NCI-H1930 (cell line): ENCODE measurements around the gene FLT4.
A peak's percentile ranks its signal among the peaks of the same experiment; 100 is the strongest.
"Not testable (repeated sequence)": the region's sequence is repeated elsewhere in the genome, so short reads cannot be mapped to it uniquely, and the experiment has no call there.

Experiments used
- DNase-seq, 2 experiments: peaks; one replicate each; lab custom pipeline; 2025; lab: John Stamatoyannopoulos, UW

The FLT4 gene

DNA sequence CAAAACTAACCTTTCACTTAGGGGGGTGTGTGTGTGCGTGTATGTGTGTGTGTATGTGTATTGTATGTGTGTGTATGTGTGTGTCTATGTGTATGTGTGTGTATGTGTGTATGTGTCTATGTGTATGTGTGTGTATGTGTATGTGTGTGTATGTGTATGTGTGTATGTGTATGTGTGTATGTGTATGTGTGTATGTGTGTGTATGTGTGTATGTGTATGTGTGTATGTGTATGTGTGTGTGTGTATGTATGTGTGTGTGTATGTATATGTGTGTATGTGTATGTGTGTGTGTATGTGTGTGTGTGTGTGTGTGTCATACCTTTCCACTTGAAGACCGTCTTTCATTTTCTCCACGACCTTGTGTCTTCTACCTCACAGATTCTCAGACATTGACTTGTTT, 20.8 kb upstream of the FLT4 start:
- DNase-seq: no peak

DNA sequence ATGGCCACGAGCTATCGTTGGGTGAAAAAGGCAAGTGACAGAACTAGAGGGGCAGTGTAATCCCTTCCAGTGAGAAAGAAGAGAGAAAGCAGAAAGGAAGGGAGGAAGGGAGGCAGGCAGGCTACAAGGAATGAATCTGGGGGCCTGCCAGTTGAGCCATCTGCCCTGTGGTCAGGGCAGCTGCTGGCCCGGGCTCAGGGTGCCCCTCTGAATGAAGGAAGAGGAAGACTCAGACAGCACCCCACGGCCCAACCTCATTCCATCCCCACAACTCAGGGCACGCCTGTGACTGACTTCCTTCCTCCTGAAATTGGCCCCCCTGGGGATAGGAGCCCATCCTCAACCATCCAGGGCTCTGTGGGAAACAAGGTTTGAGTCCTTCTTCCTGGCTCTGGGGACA, 20.3 kb upstream of the FLT4 start:
- no peak for DNase-seq

DNA sequence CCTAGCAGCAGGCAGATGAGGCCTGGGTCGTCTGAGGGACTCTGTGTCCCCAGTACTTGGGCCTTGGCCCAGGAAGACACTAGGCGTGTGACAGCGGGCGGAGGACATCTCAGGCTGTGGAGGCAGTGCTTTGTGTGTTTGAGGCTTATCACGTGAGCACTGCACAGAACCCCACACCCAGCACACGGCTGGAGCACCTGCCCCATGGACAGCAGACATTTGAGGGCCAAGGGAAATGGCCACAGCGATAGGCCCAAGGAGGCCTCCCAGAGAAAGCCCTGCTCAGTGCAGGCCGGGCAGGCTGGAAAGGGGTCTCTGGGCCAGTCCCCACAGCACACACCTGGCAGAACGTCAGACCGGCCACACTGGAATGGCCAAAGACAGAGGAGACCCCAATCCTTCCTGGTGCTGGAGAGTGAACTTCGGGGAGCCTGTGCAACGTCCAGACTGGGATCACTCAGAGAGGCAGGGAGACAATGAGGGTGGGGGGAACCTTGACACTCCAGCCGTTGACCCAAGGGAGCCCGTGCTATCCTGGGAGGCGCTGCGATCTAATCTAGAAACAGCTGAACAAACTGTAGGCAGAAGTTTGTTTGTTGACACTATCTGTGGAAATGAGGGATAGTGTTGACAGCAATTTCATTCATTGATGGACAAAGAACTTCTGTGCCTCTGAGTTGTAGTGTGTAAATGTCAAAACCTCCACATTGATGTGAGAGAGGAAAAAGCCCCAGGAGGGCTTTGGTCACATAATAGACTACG, 19.6 kb upstream of the FLT4 start:
- DNase-seq: peak in 1 of 2 experiments; percentile 63

- no peak for DNase-seq
Observed at GRCh38 chr5:180666812-180667211, 17.4 kb upstream of the FLT4 start.

DNA sequence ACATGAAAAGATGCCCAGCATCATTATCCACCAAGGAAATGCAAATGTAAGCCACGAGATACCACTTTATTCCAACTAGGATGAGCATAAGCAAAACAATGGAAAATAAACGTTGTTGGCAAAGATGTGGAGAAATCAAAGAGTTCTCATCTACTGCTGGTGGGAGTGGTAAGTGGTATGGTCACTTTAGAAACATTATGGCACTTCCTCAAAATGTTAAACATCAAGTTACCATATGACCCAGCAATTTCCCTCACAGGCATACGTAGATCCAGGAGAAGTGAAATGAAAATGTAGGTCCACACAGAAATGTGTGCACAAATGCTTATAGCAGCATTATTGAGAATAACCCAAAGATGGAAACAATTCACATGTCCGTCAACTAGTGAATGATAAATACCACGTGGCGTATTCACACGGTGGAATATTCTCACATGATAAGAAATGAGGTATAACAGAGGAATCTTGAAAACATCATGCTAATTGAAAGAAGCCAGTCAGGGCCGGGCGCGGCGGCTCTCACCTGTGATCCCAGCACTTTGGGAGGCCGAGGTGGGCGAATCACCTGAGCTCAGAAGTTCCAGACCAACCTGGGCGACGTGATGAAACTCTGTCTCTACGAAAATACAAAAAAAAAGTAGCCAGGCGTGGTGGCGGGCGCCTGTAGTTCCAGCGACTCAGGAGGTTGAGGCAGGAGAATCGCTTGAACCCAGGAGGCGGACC, 16.4 kb upstream of the FLT4 start:
- no peak for DNase-seq

GRCh38 chr5:180658774-180659564, 9.6 kb upstream of the FLT4 start:
- DNase-seq: no peak

GRCh38 chr5:180655243-180655642, 5.8 kb upstream of the FLT4 start:
- not testable (repeated sequence) for DNase-seq

- no peak for DNase-seq
Observed at GRCh38 chr5:180652771-180653170, 3.4 kb upstream of the FLT4 start.

DNA sequence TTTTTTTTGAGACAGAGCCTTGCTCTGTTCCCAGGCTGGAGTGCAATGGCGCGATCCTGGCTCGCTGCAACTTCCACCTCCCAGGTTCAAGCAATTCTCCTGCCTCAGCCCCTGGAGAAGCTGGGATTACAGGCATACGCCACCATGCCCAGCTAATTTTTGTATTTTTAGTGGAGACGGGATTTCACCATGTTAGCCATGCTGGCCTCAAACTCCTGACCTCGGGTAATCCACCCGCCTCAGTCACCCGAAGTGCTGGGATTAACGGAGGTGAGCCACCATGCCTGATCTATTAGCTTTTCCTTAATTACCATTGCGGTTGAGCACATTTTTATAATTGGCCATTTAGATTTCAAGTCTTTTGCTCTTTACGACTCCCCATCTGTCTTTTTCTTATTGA, 2.9 kb upstream of the FLT4 start:
- no peak for DNase-seq

GRCh38 chr5:180648658-180649296, 623 bp downstream of the FLT4 start:
- DNase-seq: peak; percentile 15 to 28

GRCh38 chr5:180647941-180648500, 1.4 kb downstream of the FLT4 start:
- DNase-seq: no peak

GRCh38 chr5:180647465-180647864, 1.9 kb downstream of the FLT4 start:
- DNase-seq: no peak

- no peak for DNase-seq
Observed at GRCh38 chr5:180646963-180647305, 2.5 kb downstream of the FLT4 start.

GRCh38 chr5:180646289-180646962, 3.0 kb downstream of the FLT4 start:
- no peak for DNase-seq

DNA sequence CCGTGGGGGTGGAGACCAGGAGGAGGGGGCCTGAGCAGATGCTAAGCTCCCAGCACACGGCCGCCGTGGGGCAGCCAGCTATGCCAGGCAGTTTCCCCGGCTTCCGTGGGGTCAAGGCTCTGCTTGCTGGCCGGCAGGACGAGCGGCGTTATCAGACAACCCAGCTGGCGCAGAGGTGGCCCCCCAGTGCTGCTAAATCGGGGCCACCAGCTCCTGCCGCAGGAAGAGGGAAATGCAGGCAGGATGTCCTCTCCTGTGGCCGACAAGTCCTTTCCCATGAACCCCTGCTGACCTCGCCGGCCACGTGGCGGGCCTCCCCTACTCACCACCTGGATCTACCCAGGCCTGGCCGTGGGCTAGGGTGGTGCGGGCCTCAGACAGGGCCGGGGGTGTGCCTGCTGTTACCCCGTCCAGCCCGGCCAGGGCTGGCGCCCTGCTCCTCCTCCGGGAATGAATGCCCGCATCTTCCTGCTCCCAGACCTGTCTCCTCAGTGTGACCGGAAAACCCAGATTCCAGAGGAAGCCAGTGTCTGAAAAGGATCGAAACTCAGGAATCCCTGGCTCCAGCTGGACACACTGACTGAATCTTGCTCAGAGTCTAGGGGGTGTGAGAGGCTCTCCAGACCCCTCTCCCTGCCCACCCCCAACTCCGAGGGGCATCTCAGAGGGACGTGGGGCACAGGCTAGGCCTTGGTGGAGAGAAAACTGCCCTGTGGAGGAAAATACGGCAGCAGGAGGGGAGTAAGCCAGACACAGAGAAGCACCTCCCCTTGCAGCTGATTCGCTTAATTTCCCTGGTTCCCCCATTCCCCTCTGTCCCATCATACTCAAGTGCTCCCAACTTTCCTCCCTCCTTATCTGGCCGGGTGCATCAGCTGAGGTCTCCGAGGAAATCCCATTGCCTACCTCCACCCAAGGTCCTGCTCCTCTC, 3.9 kb downstream of the FLT4 start:
- no peak for DNase-seq

GRCh38 chr5:180644825-180645273, 4.6 kb downstream of the FLT4 start:
- no peak for DNase-seq

GRCh38 chr5:180644129-180644824, 5.1 kb downstream of the FLT4 start:
- DNase-seq: no peak

DNA sequence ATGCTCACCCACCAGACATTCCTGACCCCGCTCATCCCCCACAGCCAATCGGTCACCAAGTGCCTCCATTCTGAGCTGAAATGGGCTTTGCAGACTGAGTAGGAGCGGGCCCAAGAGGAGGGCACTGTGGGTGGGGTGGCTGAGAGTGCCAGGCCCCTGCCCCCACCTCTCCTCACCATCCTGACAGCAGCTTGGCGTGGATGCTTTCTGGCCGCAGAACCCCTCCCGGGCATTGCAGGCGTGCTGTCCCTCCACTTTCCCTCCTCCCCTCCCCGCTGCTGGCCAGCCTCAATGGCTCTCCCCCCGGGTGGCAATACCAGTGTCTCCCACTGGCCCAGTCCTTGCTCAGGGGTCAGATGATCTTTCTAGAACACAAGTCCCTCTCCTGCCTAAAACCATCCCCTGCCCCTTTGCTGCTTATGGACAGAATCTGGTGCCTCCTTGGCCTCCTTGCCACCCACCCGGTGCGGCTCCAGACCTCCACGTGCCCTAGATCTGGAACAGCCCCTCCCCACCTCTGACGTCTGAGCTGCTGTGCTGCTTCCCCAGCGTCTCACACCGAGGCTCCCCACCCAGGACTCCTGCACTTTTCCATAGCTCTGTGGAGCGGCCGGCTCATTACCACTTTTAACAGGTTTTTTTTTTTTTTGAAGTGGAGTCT, 6.1 kb downstream of the FLT4 start:
- DNase-seq: no peak

DNA sequence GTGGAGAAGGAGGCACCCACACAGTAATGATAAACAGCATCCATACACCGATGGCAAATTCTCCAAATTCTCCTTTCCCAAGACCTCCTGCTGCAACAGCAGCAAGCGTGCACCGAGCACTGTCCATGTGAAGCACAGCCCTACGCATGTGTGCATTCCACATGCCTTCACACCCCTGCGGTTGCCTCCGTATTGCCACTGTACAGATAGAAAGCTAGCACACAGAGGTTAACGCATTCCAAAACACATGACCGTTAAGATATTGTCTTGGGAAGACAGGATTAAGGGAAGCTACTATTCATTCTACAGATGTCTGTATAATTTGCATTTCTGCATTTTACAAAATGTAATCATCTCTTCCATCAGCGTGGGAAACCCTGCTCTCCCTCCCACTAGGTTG, 6.6 kb downstream of the FLT4 start:
- no peak for DNase-seq
